ENCODE results near the gene NUDT8. TPM values are rescaled to one million over a fixed set of nuclear protein-coding genes. Genes with fewer than 3 reads are reported as not detected.

NUDT8 gene
- total RNA-seq, 4 donors from 2014 or later, result 5.0 to 64.1 (median 45.4) TPM

- TF ChIP-seq POLR2A (IDR thresholded peaks at IDR 0.05) (no peak), CTCF (IDR thresholded peaks at IDR 0.05) (no peak)
- peak overlapping the region in 2 of 4 donors; percentile 13 to 73 for H3K27ac ChIP-seq
- H3K4me3 ChIP-seq, result no peak overlapping the region
- H3K4me1 ChIP-seq, result peaks cover 0 to 27% (median 14%) of the 10 kb centered on the region in 4 donors
- H3K27me3 ChIP-seq, result no peaks in the 10 kb centered on the region
- H3K9me3 ChIP-seq, result no peaks in the 10 kb centered on the region
- H3K36me3 ChIP-seq, result peaks cover 0 to 9% (median 0%) of the 10 kb centered on the region in 3 donors
- DNase-seq, result peak in 1 of 3 donors; percentile 69
Measured at GRCh38 chr11:67581469-67581868, 48.3 kb downstream of the NUDT8 start.

DNA sequence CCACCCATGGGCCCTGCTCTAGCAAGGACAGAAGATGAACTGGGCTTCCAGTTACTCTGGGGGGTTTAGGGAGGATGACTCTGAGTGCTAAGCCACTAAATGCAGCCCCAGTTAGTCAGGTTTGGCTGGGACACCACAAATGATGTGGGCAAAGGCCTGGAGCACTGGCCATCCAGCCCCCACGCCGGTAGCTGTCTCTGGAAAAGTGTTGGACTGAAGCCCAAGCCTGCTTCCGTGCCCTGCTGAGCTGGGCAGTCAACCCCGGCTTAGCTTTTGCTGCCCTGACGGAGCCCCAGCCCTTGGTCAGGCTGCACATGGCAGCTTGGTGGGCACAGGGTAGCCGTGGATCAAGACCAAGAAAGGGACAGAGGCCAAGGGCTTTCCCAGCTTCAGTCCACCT is 51.8 kb downstream of the NUDT8 start:
- no peaks in the 10 kb centered on the region for H3K9me3 ChIP-seq
- no peaks in the 10 kb centered on the region for H3K36me3 ChIP-seq
- H3K4me1 ChIP-seq, result peaks cover 0 to 14% (median 4%) of the 10 kb centered on the region in 4 donors
- H3K27ac ChIP-seq, result no peak overlapping the region
- DNase-seq, result no peak
- H3K4me3 ChIP-seq, result no peak overlapping the region
- TF ChIP-seq CTCF (IDR thresholded peaks at IDR 0.05) (no peak), POLR2A (IDR thresholded peaks at IDR 0.05) (no peak)
- H3K27me3 ChIP-seq, result no peaks in the 10 kb centered on the region

Small RNA genes lying within 50 kb of the gene (small RNA-seq; reads per million reads assigned to genes)
- gene AP003385.3, result 0 reads per million in 2 donors

Other genes starting within 250 kb of the NUDT8 start
- 10 to 100 TPM; 37.0 to 73.4 (median 61.6) TPM for gene RAD9A, start 238.0 kb downstream of the NUDT8 start, total RNA-seq
- 100 to 1,000 TPM; 156 to 213 (median 177) TPM for gene PPP1CA, start 228.1 kb downstream of the NUDT8 start, total RNA-seq
- gene TBC1D10C, start 225.9 kb downstream of the NUDT8 start, total RNA-seq, result 10 to 100 TPM in 2 of 4 donors, 1 to 10 TPM in 2; 5.6 to 53.6 (median 9.3) TPM
- 1 to 10 TPM in 1 of 4 donors, under 1 TPM in 2, not detected in 1; 0.54 to 1.2 (median 0.83) TPM for gene CARNS1, start 214.3 kb downstream of the NUDT8 start, total RNA-seq
- 10 to 100 TPM; 58.0 to 88.3 (median 63.5) TPM for gene RPS6KB2, start 201.4 kb downstream of the NUDT8 start, total RNA-seq
- 10 to 100 TPM; 17.3 to 56.9 (median 21.7) TPM for gene PTPRCAP, start 192.3 kb downstream of the NUDT8 start, total RNA-seq
- 100 to 1,000 TPM in 3 of 4 donors, 10 to 100 TPM in 1; 68.5 to 161 (median 138) TPM for gene CORO1B, start 186.5 kb downstream of the NUDT8 start, total RNA-seq
- gene GPR152, start 177.2 kb downstream of the NUDT8 start, total RNA-seq, result not detected
- gene CABP4, start 174.6 kb downstream of the NUDT8 start, total RNA-seq, result 1 to 10 TPM in 1 of 4 donors, under 1 TPM in 2, not detected in 1; 0.85 to 3.3 (median 0.94) TPM
- 100 to 1,000 TPM in 1 of 4 donors, 10 to 100 TPM in 3; 80.0 to 126 (median 86.1) TPM for gene TMEM134, start 160.7 kb downstream of the NUDT8 start, total RNA-seq
- gene AIP, start 146.9 kb downstream of the NUDT8 start, total RNA-seq, result 10 to 100 TPM; 39.9 to 75.9 (median 58.4) TPM
- gene PITPNM1, start 124.6 kb downstream of the NUDT8 start, total RNA-seq, result 100 to 1,000 TPM in 3 of 4 donors, 10 to 100 TPM in 1; 94.4 to 126 (median 109) TPM
- gene CDK2AP2, start 121.8 kb downstream of the NUDT8 start, total RNA-seq, result 10 to 100 TPM; 60.4 to 97.7 (median 77.2) TPM
- gene CABP2, start 106.5 kb downstream of the NUDT8 start, total RNA-seq, result not detected
- gene GSTP1, start 46.1 kb downstream of the NUDT8 start, total RNA-seq, result 100 to 1,000 TPM; 237 to 451 (median 419) TPM
- 100 to 1,000 TPM; 297 to 532 (median 329) TPM for gene NDUFV1, start 23.0 kb downstream of the NUDT8 start, total RNA-seq
- gene TBX10, start 9.8 kb upstream of the NUDT8 start, total RNA-seq, result 10 to 100 TPM in 3 of 4 donors, not detected in 1; 16.9 to 82.5 (median 64.1) TPM
- 100 to 1,000 TPM in 2 of 4 donors, 10 to 100 TPM in 2; 12.4 to 176 (median 105) TPM for gene ACY3, start 20.8 kb upstream of the NUDT8 start, total RNA-seq
- not detected for gene ALDH3B2, start 44.7 kb upstream of the NUDT8 start, total RNA-seq